Activated CD4-positive, alpha-beta T cell treated with anti-CD3 and anti-CD28 coated beads, Interleukin-2, amount 50 U/mL, for 4 hours (primary cell): ENCODE results near the gene KBTBD4.
A peak's percentile ranks its signal among the peaks of the same experiment; 100 is the strongest.
"Not testable (repeated sequence)": the region's sequence is repeated elsewhere in the genome, so short reads cannot be mapped to it uniquely, and the experiment has no call there.

Source experiments
- DNase-seq, 2 experiments: peaks; one replicate each; pipeline ENCODE4 v3.0.0-alpha.2; 2020

KBTBD4 gene

DNA sequence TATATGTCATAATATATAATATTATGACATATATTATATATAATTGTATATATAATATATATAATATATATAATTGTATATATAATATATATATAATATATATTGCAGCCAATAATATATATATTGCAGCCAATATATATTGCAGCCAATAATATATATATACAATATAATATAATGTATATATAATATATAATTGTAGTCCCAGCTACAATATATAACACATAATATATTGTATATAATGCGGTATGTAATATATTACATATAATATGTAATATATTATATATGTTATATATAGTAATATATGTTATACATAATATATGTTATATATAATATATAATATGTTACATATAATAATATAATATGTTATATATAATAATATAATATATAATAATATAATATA is 20.1 kb downstream of the KBTBD4 start:
- DNase-seq, result no peak

DNA sequence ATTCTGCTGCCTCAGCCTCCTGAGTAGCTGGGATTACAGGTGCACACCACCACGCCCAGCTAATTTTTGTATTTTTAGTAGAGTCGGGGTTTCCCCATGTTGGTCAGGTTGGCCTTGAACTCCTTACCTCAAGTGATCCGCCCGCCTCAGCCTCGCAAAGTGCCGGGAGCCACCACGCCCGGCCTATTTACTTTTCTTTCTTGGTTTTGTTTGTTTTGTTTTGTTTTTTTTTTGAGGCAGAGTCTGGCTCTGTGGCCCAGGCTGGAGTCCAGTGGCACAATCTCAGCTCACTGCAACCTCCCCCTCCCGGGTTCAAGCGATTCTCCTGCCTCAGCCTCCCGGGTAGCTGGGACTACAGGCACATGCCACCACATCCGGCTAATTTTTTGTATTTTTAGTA is 21.8 kb downstream of the KBTBD4 start:
- not testable (repeated sequence) for DNase-seq

DNA sequence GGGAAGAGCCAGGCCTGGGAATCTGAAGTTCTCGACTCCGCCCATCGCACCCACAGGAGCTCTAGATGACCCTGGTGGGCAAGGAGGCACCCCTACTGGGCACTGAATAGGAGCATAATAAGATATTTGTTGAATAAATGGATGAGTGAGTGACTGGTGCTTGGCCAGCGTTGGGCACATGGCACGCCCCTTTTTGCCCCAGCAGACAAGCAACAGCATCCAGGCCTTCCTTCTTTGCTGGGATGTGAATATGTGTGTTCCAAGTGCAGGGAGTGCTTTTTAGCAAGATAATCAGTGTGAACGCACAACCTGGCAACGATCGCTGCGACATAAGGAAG is 25.4 kb downstream of the KBTBD4 start:
- DNase-seq, result no peak

DNA sequence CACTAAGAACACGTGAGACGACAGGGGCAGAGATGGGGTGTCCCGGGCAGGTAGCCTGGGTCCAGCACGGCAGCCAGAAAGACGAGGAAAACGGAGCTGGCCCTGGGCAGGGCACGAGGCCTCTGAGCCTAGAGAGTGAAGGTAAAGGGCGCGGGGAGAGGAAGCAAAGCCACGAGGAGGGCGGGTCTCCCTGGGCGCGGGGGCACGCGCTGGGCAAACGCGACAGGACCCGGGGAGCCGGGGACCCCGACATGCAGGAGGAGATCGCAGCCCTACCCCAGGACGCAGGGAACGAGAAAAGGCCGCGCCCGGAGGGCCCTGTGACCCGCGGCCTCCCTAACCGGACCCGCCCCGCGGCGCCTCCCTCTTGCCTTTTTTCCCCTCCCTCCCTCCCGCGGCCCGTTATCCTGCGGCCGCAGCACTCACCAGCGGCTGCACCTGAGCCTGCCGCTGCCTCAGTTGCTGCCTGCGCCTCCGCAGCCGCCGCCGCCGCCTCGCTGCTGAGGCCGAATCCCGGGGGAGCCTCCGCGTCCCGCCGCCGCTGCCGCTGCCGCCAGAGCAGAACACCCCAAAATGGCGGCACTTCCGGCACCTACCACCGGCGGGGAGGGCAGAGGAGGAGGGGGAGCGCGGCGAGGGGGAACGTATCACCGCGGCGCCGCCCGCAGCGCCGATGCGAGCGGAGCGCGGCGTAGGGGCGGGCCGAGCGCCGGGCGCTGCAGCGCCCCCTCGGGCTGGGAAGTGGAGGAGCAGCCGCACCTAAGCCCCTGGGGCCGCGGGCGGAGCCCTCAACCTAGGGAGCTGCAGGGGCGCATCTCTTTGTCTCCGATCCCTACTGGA is 26.0 kb downstream of the KBTBD4 start, which contains the start of gene CELF1:
TSS of gene CELF1 (minus strand) at position 567 of the 840 bp plus-strand sequence. CDS start 53,609 bp downstream, outside the sequence.
- peak; percentile 89 to 90 for DNase-seq

DNA sequence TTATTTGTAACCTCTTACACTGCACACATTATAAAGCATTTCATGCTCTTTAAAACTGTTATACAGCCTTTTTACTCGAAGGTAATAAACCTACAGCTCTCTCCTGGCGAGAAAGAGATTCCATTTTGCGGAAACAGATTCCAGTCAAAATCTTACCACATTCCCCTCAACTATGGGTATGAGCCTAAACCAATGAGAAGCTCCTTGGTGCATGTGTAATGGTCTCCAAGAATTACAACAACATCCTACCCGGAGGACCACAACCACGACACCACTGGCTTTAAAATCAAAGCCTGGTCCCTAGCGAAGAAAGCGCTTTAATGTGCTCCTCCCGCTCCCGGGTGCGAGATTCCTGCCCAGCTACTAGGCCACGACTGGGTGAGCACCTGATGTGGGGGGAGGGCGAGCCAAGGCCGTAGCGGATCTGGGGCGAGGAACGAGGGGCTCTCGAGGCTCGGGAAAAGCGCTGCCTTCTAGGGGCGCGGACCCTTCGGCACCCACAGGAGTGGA is 26.7 kb downstream of the KBTBD4 start:
- peak; percentile 6 to 9 for DNase-seq

DNA sequence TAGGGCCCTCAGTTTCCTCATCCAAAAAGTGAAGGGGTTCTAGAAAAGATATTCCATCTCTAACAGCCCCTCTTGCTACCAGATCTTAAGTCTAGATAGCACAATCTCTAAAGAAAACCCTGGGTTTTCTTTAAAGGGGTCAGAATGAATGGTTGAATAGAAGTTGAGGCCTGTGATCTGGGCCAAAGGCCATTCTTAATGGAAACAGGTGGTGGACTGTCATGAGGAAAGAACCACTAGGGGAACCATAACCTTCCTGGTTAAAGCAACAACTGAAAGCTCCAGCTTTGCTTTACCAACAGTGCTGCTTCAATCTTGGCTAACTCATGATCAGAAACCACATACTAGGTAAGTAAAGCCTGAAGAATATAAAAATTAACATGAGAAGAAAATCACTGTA is 27.7 kb downstream of the KBTBD4 start:
- DNase-seq, result no peak

DNA sequence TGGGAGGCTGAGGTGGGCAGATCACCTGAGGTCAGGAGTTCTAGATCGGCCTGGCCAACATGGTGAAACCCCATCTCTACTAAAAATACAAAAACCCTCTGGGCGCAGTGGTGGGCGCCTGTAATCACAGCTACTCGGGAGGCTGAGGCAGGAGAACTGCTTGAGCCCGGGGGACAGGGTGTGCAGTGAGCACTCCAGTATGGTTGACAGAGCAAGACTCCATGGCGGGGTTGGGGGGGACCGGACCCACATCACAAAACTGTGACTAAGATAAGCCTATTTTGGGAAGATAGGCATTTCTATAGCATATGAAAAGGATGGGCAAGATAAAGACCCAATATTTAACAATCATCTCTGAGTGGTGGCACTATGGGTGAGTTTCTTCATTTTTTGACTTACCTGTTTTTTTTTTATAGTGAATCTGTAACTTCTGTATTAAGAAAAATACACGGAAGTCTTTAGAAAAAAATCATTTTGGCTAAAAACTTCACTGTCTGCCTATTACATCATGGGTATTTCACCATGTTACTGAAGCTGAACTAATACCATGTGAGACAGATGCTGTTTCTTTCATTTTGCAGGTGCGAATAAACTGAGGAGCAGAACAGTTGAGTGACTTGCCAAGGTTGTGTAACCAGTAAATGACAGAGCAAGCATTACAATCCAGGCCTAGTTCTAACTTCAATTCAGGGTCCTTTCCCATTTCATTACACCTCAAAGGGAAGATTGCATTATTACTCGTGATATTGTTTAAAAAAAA is 28.3 kb downstream of the KBTBD4 start:
- DNase-seq, result no peak

DNA sequence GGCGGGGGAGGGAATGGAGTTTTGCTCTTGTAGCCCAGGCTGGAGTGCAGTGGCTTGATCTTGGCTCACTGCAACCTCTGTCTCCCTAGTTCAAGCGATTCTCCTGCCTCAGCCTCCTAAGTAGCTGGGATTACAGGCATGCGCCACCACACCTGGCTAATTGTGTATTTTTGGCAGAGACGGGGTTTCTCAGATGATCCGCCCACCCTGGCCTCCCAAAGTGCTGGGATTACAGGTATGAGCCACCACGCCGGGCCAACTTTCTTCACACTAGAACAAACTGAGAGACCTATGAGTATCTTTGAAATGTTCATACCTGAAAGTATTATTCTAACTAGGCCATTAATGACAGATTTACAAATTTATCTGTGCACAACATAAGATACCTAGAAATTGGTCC is 32.5 kb downstream of the KBTBD4 start:
- not testable (repeated sequence) for DNase-seq

DNA sequence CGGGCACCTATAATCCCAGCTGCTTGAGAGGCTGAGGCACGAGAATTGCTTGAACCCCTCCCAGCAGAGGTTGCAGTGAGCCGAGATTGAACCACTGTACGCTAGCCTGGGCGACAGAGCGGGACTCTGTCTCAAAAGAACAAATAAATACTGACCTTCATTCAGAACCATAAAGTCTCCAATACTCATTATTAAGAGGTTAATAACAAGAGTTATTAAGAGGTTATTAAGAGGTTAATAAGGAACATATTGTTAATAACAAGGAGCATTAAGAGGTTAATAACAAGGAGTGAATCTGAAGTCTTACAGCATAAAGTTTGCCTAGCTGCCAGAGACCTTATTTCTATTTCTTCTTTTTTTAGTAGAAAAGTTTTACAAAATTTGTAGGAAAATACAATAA is 33.5 kb downstream of the KBTBD4 start:
- DNase-seq, result no peak

DNA sequence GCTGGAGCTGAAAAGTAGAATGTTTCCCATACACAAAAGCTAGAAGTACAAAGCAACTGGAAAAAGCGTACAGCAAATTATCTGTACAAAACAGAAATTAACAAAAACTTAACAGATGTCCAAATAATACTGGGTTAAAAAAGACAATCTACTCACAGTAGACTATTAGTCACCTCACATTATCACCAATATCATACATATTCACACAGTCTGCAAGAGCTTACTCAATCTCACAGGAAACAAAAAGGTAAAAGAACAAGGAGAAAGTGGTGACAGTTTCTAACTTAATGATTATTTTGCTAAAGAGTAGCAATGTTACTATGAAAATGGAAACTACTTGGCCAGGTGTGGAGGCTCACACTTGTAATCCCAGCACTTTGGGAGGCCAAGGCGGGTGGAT is 37.7 kb downstream of the KBTBD4 start:
- DNase-seq, result no peak

DNA sequence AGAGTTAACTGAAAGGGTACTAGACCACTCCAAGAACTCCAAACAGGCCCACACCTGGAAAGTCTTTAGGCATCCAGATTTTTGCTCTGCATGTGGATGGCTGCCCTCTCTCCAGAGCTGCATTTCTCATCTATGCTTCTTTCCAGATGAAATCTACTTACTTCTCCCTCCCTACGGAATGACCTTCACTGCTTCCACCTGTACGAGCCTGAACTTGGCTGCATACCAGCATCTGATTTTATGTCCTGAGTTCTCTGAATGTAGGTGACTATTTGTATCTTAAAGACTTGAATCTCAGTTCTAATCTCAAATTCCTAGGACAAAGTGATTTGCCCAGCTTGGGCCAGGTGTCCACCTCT is 39.1 kb downstream of the KBTBD4 start:
- DNase-seq, result no peak

DNA sequence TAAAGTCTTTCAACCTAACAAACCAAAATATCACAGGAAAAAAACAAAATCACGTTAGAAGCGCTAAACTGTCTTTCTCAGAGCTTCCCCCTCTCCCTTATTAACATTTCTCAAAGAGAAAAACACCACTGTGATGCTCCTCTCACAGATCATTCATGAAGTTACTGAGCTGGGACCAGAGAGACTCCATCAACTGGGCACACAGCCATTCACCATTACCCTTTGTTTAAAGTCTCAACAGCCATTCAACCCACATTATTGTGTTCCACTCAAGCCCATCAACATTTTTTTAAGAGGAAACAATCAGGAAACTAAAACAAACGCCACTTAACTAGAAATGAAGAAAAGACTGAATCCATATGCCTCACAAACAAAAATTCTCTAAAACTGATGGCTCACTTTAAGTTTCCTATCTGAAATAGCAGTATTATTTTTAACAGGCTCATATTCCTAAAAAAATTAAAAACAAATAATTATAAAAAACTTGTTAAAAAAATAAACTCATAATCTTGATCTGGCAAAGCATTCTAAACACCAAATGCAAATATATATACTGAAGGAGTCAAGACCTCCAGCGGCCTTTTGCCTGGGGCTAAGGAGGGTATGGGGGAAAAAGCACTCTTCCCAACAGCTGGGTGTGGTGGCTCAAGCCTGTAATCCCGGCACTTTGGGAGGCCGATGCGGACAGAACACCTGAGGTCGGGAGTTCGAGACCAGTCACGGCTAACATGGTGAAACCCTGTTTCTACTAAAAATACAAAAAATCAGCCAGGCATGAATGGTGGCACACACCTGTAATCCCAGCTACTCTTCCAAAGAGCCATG is 39.8 kb downstream of the KBTBD4 start:
- DNase-seq, result no peak

DNA sequence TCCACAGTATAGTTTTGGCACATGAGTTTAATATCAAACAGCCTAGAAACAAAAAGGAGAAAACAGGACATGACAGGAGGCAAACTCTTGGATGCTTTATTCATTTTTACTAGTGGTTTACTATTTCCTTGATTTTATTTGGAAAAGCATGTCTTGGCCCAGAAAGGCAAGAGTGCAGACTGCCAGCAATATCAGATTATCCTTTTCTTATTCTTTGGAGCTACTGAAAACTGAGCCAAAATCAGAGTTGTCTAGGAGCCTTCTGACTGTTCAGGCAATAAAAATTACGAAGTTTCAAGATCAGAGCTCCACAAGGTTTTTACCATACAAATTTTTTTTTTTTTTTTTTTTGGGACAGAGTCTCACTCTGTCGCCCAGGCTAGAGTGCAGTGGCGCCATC is 41.9 kb downstream of the KBTBD4 start:
- DNase-seq, result no peak

DNA sequence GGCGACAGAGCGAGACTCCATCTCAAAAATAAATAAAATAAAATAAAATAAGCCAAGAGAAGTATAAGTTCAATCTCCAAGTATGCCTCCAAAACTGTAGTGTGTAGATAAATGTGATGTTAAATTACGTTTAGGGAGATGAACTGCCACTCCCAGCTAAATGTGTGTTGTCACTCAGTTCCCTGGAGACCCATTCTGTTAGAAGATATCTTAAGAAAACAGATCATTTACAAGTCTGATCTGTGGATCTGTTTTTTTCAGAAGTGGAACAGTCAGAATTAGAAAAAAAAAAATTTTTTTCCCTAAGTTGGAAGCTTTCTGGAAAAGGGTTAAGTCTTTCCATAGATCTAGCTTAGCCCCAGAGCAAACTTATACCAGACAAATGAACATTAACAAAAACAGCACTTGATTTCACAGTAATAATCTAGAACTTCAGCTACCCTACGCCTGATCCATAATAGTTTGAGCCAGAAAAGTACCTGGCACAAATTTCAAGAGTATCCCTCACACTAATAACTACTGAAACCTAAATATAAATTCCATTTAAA is 44.0 kb downstream of the KBTBD4 start:
- no peak for DNase-seq

DNA sequence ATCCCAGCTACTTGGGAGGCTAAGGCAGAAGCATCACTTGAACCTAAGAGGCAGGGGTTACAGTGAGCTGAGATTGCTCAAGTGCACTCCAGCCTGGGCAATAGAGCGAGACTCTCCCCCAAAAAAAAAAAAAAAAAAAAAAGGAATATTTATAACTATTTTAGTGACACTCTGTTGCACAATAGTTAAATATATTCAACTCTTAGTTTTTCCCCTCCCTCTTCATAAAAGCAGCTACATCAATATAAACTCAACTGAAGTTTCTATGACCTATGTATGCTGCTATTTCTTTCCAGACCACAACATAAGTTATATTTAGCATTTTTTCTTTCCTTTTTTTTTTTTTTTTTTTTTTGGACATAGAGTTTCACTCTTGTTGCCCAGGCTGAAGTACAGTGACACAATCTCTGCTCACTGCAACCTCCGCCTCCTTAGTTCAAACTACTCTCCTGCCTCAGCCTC is 45.0 kb downstream of the KBTBD4 start:
- DNase-seq, result no peak

DNA sequence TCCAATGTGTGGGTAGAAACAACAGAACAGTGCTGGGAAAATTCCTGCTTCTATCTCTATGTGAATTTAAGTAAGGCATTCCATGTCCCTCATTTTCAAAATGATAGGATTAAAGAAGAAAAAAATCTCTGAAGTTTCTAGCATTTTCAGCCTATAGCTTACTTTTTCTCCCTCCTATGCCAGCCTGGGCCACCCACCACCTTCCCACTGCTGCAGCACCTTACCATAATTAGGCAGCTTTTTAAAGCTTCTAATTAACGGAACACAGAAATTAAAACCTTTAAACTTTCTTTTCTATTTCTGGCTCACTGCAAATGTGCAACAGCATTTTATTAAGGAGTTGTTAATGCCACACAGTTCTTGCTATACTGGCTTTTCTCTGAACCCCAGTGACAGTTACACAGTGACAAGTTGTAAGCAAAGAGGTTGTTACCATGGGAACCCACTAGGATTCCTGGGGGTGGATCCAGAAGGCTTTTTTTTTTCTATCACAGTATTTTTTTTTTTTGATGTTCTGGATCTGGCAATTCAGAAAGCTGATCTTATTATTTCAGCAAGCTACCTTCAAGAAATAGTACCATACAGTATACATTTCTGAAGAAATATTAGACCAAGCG is 46.1 kb downstream of the KBTBD4 start:
- no peak for DNase-seq

DNA sequence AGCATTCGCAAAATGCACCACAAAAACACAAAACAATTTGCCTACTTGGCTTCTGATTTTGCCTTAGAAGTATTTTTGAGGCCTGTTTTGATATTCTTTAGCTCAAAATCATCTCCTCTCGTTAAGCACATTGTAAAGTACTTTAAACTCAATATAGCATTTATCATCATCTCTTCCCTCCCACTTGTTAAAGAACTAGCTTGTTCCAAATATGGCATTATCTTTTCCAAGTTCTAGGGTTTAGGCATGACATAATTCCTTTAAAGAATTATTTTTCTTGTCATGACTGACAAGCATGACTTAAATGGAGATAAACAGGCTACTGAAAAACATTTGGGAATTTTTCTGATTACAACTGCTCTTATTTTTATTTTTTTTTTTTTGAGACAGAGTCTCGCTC is 47.1 kb downstream of the KBTBD4 start:
- DNase-seq, result no peak

DNA sequence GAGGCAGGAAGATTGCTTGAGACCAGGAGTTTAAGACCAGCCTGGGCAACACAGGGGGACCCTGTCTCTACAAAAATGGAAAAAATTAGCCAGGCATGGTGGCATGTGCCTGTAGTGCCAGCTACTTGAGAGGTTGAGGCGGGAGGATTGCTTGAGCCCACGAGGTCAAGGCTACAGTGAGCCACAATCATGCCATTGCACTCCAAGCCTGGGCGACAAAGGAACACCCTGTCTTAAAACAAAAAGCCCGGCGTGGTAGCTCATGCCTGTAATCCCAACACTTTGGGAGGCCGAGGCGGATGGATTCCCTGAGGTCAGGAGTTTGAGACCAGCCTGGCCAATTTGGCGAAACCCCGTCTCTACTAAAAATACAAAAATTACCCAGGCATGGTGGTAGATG is 48.0 kb downstream of the KBTBD4 start:
- DNase-seq, result not testable (repeated sequence)

DNA sequence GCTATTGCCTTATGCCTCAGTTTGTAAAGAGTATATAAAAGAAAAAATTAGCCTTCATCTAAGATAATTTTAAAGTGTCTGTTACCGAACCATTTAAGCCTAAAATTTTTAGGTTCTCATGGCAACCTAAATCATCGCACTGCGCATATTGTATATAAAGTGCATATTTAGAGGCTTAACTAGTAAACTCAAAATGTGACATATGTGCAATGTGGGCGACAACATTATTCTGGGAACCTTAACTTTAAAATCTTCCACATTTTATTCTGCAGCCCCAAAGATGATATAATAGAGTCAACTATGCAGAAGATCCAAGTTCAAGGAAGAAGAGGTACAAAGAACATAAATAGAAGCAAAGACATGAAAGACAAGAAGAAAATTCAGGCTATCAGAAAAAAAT is 48.8 kb downstream of the KBTBD4 start:
- DNase-seq, result no peak

DNA sequence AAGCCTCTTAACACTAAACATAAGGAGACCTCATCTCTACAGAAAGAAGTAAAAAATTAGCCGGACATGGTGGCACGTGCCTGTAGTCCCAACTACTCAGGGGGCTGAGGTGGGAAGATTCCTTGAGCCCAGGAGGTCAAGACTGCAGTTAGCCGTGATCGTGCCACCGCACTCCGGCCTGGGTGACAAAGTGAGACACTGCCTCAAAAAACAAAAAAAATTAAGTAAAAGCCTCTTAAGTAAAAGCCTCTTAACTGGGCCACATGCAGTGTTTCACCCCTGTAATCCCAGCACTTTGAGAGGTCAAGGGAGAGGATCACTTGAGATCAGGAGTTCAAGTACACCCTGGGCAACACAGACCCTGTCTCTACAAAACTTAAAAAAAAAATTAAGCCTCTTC is 51.6 kb downstream of the KBTBD4 start:
- no peak for DNase-seq

DNA sequence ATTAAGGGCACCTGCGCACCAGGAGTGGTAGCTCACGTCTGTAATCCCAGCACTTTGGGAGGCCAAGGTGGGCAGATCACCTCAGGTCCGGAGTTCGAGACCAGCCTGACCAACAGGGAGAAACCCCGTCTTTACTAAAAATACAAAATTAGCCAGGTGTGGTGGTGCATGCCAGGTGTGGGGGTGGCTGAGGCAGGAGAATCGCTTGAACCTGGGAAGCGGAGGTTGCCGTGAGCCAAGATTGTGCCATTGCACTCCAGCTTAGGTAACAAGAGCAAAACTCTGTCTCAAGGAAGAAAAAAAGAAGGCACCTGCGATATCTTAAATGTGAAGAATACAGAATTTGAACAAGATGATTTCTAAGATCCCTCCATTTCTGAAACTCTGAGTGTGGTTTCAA is 52.7 kb downstream of the KBTBD4 start:
- DNase-seq, result not testable (repeated sequence)

DNA sequence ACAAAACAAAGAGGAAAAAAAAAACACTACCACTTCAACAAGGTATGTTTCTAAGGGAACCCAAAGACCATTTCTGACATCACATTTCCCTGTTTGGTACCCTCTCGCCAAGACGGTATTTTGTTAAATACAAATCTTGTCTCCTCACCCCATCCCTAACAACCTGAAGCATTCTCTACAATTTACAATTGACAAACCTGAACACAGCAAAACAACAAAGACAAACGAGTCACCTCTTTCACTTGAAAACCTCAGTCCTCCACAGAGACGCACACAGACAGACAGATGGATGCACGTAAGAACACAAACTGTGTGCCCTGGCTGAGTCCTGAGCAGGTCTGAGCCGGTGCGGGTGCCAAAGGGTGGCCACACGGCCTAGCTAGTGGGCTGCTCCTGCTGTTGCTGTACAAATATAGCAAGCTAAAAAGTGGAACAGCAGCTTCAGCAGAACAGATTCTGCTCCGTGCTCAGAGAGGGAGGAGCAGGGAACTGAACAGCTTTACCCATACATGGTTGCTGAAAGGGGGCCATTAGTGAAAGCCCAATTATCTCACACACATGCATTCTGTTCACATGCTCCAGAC is 54.4 kb downstream of the KBTBD4 start:
- no peak for DNase-seq
